Measurements from ENCODE around the gene OR2A12.
"Not testable (repeated sequence)": the region's sequence is repeated elsewhere in the genome, so short reads cannot be mapped to it uniquely, and the experiment has no call there.

The OR2A12 gene, protein sequence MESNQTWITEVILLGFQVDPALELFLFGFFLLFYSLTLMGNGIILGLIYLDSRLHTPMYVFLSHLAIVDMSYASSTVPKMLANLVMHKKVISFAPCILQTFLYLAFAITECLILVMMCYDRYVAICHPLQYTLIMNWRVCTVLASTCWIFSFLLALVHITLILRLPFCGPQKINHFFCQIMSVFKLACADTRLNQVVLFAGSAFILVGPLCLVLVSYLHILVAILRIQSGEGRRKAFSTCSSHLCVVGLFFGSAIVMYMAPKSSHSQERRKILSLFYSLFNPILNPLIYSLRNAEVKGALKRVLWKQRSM

DNA sequence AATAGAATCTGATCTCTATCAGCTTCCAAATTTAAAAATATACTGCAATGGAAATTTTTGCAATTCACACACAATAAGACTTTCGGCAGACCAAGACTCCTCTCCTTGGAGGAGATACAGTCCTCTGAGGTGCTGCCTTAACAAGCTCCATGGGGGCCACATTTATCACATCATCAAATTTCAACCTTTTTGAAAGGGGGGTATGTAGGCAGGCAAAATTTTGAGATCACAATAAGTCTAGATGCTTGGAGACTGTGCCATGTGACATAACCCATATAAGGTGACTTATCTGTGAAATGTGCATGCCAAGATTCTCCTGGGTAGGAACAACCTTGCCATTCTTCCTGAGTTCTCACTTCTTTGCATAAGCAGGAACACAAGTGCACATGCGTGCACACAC lies at the start of gene OR2A12:
TSS of gene OR2A12 (plus strand) at position 301 of the 400 bp plus-strand sequence. CDS start 8,830 bp downstream, outside the sequence.
- no peak for DNase-seq (ENCODE audit: low read depth)

DNA sequence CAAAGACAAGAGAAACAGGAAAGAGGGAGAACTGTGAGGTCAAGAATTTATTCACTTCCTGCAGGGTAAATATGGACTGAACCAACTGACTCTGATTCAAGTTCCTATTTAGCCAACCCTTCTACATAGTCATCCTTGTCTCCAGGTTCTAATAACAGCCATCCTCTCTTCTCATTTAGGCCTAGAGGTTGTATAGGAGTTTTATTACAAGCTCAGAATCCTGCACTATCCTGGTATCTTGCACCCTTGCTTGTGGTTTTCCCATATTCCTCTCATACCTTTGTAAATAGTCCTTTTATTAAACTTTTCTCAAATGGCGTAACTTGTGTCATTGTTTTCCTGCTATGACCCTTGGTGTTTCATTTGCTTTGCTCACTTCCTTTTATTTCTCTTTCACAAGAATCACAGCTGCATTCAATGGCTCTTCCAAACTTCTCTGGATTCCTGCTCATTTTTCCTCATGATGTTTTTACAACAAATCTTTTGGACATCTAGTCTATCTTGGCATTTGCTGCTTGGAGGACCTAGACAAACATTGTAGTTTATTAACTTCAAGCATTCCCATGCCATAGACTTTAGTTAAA lies 49.7 kb upstream of the OR2A12 start:
- no peak for DNase-seq (ENCODE audit: low read depth)

DNA sequence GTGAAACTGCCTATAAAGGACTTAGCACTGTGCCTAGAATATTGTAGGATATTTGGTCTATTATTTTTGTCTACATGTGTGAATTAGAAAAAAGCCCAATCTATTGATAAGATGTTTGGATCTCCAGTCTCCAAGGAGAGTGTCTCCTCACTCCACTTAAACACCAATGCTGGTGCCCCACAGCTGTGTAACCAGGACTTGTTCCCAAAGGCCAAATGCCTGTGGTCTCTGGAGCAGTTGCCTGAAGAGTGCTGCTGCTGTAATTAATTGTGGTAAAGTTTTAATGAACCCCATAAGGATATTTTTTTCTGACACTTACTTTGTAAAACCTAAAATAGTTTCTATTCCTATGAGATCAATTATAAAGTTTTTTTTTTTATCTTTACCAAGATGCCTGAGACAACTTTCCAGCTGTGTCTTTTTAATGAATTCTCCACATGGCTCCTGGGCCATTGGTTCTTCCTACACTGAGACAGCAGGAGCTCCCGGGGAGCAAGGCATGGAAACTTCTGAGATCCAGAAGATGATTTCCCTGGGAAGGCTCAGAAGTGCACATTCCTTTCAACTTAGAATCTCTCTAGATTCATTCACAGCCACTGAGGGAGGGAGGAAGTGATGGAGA lies 48.6 kb upstream of the OR2A12 start:
- no peak for DNase-seq (ENCODE audit: low read depth)

DNA sequence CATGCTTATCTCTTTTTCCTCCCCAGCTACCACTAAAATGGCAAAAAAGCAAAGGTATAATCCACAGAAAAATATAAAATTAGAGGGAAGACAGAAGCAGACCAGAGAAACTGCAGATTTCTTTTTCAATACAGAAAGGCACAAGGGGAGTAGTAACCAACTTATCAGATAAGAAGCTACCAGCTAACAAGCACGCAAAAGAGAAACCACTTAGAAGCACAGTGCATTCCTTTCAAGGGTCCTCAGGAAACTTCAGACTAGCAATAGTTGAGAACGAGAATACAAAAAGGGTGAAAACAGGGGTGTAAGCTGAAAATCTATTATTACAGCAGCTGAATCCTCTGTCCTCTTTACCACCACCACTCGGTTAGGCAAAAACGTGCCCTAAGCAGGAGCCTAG lies 47.2 kb upstream of the OR2A12 start:
- DNase-seq (ENCODE audit: low read depth) = no peak

DNA sequence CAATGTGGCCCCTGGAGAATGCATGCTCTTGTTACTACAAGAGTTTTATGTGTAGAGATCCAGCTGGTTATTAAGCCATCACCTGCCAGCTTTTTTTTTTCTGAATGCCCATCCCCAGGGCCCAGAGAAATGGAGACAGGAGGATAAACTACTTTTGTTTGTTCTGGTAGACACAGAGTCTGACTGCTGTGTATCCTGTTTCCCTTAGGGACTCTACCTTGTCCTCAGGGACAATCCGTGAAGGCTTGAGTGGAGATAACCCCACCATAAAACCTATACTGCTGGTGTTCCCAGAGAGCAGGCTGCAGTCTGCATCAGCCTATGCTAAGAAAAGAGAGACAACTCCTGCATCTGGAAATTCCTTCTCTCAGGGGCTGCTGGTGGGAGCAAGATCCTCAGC lies 37.4 kb upstream of the OR2A12 start, which contains the start of gene OR2A5:
TSS of gene OR2A5 (plus strand) at position 301 of the 400 bp plus-strand sequence. CDS start 1,454 bp downstream, outside the sequence.
- DNase-seq (ENCODE audit: low read depth) = no peak

DNA sequence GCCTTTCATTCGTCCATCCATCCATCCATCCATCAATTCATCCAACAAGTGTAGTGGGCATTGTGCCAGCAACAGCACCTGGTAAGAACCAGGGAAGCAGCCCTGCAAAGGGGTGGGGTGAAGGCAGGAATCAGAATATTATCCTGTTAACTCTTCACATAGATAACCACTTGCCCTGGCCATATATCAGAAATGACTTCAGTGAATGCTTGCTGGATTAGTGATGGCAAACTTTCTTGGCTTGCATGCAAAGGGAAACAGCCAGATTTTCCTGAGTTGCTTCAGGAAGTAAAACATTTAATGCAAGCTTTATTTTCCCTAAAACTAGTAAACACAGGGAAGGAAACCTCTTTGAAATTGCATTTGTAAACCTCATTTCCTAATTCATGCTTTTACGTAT lies 36.6 kb upstream of the OR2A12 start:
- DNase-seq (ENCODE audit: low read depth) = no peak

DNA sequence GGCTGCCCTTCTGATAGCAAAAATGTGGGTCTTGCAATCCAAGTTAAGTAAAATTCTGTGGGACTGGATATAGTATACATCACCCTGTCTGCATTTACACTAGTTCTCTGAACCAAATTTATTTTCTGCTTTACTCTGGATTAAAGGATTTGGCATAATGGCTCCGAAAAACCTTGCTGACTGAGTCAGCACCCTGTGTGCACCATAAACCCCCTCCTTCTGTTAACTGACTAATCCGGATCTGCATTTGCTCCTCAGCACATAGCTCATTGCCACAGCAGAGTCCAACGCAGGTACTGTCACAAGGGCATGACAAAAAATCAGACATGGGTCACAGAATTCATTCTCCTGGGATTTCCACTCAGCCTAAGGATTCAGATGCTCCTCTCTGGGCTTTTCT lies 36.0 kb upstream of the OR2A12 start:
- no peak for DNase-seq (ENCODE audit: low read depth)

DNA sequence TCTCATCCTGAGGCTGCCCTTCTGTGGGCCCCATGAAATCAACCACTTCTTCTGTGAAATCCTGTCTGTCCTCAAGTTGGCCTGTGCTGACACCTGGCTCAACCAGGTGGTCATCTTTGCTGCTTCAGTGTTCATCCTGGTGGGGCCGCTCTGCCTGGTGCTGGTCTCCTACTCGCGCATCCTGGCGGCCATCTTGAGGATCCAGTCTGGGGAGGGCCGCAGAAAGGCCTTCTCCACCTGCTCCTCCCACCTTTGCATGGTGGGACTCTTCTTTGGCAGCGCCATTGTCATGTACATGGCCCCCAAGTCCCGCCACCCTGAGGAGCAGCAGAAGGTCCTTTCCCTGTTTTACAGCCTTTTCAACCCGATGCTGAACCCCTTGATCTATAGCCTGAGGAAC lies 35.2 kb upstream of the OR2A12 start:
- not testable (repeated sequence) for DNase-seq (ENCODE audit: low read depth)

DNA sequence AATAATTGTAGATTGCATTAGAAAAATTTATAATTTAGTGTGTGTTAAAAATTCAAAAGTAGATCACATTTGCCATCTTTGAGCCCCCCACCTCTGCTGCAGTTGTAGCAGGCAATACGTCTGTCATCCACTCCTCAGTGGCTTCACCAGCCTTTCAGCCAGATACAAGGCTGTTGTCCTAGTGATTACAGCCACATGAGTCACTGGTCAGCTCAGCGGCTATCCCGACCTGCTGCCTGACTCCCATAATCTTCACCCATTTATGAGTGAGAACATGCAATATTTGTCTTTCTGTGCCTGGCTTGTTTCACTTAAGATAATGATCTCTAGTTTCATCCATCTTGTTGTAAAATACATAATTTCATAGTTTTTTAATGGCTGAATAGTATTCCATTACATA lies 28.1 kb upstream of the OR2A12 start:
- DNase-seq (ENCODE audit: low read depth) = no peak

DNA sequence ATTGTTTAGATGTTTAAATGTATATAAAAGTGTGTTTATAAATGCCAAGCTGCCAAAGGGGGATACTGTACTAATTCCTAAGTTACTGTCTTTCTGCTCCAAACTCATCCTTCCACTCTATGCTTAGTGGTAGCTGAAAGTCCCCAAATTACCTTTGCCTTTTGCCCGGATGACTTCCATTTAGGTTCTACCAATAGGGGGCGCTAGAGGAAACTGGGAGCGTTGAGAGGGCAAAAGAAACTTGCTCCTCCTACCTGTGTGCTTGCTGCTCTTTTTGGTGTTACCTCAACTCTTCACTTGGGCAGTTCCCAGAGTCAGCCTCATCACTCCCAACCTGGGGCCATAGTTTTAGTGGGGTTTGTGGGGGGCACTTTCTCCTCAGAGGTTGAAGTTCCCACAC lies 22.4 kb upstream of the OR2A12 start:
- no peak for DNase-seq (ENCODE audit: low read depth)

DNA sequence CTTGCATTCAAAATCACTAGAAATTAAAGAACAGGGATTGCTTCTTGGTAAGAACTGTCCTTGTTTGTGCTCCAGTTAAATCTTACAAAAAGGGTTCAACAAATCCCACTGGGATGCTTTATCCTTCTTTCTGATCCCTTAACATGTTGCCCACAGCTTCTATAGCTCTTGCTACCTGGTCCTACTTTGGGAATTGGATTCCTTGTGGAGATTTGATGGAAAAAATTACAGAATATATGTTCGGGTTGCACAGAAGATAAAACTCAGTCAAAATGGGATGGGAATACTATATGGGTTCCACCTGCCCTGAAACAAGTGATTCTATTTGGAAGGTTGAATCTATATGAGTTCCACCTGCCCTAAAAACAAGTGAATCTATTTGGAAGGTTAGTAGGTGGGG lies 16.6 kb upstream of the OR2A12 start, which contains the start of gene OR2A25:
TSS of gene OR2A25 (plus strand) at position 301 of the 400 bp plus-strand sequence. CDS start 4,409 bp downstream, outside the sequence.
- no peak for DNase-seq (ENCODE audit: low read depth)

DNA sequence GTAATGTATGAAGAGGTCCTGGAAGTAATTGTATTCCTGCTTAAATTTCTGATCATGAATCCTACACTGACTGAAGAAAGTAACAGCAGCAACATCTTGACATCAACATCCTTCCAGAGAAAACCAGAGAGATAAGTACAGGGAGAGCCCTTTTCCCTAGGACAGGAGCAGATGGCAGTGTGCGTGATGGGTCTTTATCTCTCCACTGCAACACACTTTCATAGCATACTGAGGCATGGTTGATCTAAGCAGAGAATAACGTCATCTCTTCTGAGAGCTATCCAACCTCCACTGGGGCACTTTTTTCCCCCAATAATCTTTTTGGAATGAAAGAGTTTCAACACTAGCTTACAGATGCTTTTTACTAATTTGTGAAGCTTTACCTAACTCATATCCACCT lies 16.1 kb upstream of the OR2A12 start:
- no peak for DNase-seq (ENCODE audit: low read depth)

DNA sequence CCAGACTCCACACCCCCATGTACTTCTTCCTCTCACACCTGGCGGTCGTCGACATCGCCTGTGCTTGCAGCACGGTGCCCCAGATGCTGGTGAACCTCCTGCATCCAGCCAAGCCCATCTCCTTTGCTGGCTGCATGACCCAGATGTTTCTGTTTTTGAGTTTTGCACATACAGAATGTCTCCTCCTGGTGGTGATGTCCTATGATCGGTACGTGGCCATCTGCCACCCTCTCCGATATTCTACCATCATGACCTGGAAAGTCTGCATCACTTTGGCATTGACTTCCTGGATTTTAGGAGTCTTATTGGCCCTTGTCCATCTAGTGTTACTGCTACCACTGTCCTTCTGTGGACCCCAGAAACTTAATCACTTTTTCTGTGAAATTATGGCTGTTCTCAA lies 11.7 kb upstream of the OR2A12 start:
- DNase-seq (ENCODE audit: low read depth) = no peak

DNA sequence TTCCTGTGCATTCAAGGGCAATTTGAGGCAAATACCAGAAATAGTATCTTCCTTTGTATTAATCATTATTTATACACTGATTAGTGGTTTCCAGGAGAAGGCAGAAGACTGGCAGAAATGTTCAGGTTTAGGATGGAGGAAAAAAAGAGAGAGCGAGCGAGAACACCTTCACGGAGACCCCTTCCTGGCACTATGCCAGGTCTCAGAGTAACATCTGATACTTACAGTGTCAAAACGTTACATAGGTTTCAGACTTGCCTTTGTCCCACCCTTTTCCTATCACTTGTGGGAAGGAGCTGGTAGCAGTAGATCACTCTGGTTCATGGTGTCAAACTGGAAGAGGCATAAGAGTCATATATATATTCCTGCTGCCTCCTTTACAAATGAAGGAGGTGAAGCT lies 652 bp downstream of the OR2A12 start:
- DNase-seq (ENCODE audit: low read depth) = no peak

DNA sequence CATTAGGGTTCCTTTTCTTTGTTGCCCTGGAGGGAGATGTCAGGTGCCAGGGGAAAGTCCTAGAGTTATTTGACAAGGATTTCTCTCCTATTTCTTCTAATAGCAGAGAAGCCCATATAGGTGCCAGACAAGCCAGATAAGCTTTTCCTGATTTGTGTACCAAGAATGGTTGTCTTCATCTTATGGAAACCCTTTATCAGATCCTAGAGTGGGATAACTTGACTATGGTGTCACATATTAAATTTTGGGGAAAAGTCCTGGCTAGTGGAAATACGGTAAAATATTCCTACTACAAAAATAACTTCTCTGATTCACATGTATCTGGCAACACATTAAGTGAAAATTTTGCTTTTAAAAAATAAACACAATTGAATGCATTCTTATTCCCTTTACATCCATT lies 1.2 kb downstream of the OR2A12 start:
- no peak for DNase-seq (ENCODE audit: low read depth)

DNA sequence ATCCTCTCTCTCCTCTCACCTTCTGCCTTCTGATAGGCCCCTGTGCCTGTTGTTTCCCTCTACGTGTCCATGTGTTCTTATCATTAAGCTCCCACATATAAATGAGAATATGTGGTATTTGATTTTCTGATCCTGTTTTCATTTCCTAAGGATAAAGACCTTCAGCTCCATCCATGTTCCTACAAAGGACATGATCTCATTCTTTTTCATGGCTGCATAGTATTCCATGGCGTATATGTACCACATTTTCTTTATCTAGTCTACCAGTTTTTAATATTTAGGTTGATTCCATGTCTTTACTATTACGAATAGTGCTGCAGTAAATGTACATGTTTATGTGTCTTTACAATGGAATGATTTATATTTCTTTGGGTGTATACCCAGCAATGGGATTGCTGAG lies 4.6 kb downstream of the OR2A12 start:
- no peak for DNase-seq (ENCODE audit: low read depth)

DNA sequence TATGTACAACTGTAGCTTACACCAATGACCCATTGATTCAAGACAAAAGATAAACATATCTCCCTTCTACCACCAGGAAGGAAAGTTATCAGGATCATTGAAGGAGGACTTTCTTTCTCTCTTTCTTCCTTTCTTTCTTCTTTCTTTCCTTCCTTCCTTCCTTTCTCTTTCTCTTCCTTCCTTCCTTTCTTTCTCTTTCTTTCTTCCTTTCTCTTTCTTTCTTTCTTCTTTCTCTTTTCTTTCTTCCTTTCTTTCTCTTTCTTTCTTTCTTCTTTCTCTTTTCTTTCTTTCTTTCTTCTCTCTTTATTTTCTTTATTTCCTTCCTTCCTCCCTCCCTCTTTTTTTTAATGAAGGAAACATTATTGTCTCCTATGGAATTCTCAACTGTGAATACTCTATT lies 12.7 kb downstream of the OR2A12 start:
- DNase-seq (ENCODE audit: low read depth) = no peak

DNA sequence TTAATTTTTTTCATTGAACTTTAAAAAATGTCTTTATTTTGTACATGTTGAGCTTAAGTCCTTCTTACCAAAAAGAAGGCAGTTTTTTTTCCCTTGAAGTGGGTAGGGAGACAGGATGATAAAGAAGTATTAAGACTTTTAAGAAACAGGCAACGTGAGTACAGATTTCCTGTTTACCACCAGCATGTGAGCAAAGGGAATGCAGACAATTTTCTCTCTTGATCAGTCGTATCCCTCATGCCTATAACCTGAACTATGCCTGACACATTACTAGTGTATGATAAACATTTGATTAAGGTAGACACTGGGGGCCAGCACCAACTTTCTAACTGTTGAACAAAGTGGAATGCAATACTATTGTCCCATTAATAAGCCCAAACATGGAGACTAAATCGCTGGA lies 14.5 kb downstream of the OR2A12 start:
- DNase-seq (ENCODE audit: low read depth) = no peak

DNA sequence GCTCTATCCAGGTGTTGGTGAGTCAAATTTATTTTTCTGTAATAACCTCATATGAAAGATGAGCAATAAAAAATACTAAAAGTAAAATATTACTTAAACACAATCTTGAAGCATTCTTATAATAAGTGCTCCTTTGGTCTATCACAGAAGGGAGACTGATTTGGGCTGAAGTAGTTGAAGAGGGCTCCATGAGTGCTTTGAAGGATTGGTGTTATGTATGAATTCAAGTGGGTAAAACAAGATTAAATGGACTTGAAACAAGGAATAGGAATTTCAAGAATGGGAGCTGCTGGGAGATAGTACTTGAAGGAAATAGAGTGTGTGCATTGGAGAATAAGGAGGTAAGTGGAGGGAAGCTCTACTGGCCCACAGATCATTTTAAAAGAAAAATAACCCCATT lies 16.0 kb downstream of the OR2A12 start:
- no peak for DNase-seq (ENCODE audit: low read depth)

DNA sequence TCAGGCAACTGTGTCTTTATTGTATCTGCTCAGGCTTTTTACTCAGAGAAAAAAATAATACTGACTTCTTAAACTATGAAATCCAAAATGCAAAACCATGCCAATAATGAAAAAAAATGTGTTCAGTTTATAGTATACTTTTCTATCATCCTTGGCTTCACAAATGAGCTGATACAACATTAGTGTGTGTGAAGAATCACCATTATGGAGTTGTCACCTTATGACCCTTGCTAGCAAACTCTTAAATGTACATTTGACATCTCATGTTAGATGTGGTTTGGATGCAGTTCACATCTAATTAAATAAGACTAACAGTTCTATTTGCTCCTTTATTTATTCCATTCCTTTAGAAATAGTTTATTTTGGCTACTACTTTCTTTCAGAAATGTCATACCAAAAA lies 19.1 kb downstream of the OR2A12 start:
- DNase-seq (ENCODE audit: low read depth) = no peak

DNA sequence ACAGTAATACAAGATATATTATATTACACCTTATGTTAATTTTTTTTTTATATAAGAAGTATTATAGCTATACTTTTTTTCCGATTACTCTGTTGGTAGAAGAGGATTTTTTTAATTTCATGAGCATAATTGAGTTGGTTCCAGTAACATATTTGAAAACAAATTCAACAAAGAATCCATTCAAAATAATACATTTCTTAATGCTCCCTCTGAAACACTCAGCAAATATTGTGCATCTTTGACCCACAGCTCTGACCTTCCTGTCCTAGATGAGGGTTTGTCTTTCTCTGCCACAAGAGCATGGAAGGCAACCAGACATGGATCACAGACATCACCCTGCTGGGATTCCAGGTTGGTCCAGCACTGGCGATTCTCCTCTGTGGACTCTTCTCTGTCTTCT lies 23.2 kb downstream of the OR2A12 start, which contains the start of gene OR2A2:
TSS of gene OR2A2 (plus strand) at position 301 of the 400 bp plus-strand sequence. CDS start at position 301, 0 bp downstream.
- DNase-seq (ENCODE audit: low read depth) = no peak

DNA sequence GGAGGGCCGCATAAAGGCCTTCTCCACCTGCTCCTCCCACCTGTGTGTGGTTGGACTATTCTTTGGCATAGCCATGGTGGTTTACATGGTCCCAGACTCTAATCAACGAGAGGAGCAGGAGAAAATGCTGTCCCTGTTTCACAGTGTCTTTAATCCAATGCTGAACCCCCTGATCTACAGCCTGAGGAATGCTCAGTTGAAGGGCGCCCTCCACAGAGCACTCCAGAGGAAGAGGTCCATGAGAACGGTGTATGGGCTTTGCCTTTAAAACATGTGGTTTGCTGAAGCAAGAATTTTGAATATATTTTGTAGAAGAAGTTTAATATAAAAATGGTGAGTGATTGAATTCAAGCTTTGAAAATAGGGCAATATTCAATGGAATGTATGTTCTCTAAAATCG lies 24.2 kb downstream of the OR2A12 start:
- no peak for DNase-seq (ENCODE audit: low read depth)

DNA sequence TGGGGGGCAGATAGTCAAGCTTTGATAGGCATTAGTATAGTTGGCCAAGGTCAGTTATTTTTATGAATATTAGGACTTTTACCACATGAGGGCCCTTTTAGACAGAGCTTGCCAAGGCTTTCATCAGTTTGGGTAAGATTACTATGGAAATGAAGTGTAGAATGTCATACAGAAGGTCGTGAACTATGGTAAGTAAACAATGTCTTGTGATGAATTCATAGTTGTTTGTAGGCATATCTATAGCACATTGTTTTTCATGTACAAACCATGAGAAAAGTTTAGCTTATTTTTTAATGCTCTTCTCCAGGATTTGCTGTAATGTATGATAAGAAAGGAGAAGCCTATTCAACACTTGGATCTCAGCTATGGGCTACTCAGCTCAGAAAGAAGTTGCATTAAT lies 27.6 kb downstream of the OR2A12 start:
- no peak for DNase-seq (ENCODE audit: low read depth)
